Heart right ventricle (tissue), 16 donors: ENCODE measurements around the gene TULP4. TPM values are rescaled to one million over a fixed set of nuclear protein-coding genes. Genes with fewer than 3 reads are reported as not detected.

Experiments
- ATAC-seq, 8 donors: fragments of 200-7000 bp; cut with Tn5 transposase; one replicate each; pipeline ENCODE4 v1.9.1; 2020; ENCODE audit warnings: mild to moderate bottlenecking in 8 of 8, moderate library complexity in 8 of 8, moderate number of reproducible peaks in 1 of 8
- DNase-seq, 2 donors: peaks; one replicate each; pipeline ENCODE4 v3.0.0-alpha.2; 2020
- H3K27ac ChIP-seq, 10 donors: fragments of 200-600 bp; sonication (generic) in 2 of 10; one replicate each; pipeline versions ENCODE4 v1.5.0 to v1.8.0; 2020 to 2022; ENCODE audit warnings: mild to moderate bottlenecking in 3 of 10
- H3K27me3 ChIP-seq, 7 donors: fragments of 200-600 bp; one replicate each; pipeline ENCODE4 v1.8.0; 2021 to 2022; ENCODE audit warnings: mild to moderate bottlenecking in 2 of 7
- H3K36me3 ChIP-seq, 9 donors: fragments of 200-600 bp; sonication (generic) in 1 of 9; one replicate each; pipeline versions ENCODE4 v1.5.0 to v1.8.0; 2020 to 2022; ENCODE audit warnings: mild to moderate bottlenecking in 2 of 9
- H3K4me1 ChIP-seq, 9 donors: fragments of 200-600 bp; sonication (generic) in 1 of 9; one replicate each; pipeline versions ENCODE4 v1.5.0 to v1.8.0; 2020 to 2022; ENCODE audit warnings: mild to moderate bottlenecking in 4 of 9
- H3K4me3 ChIP-seq, 10 donors: fragments of 200-600 bp; sonication (generic) in 2 of 10; one replicate each; pipeline versions ENCODE4 v1.5.0 to v1.8.0; 2020 to 2022; ENCODE audit warnings: mild to moderate bottlenecking in 7 of 10, moderate library complexity in 2 of 10
- H3K9me3 ChIP-seq, 11 donors: fragments of 200-600 bp in 10 of 11; sonication (generic) in 2 of 11; one replicate each; pipeline versions ENCODE4 v1.5.0 to v1.8.0; 2013 to 2022; ENCODE audit warnings: mild to moderate bottlenecking in 2 of 11, control low read depth in 1 of 11, moderate library complexity in 1 of 11
- WGBS, 2 donors: extraction: QIAGEN DNeasy Blood & Tissue Kit; methylation state at CpG; one replicate each; pipeline ENCODE4 v1.1.7; 2013; ENCODE audit warnings: inconsistent platforms in 1 of 2; 5-methylcytosine and 5-hydroxymethylcytosine counted together
- intact Hi-C, 10 donors: fragments of 100-400 bp; cut with DNase I; formaldehyde crosslinking; loops; one replicate each; pipeline versions ENCODE4 v1.11.1 to v1.14.2; 2022
- polyA plus RNA-seq, 2 donors: library from polyadenylated mRNA; stranded (reverse); fragments of 200-250 nt; gene quantifications; one replicate each; pipeline ENCODE4 v1.2.3, GENCODE V29; 2013
- total RNA-seq, 10 donors: library from RNA; stranded (reverse); fragmentation: NEBNext Ultra II Directional in 3 of 10; extraction: Animal tissue kit (Norgen Biotek cat#: 25700) in 3 of 10; gene quantifications; one replicate each; pipeline versions ENCODE4 v1.2.1 to v1.2.4, GENCODE V29; 2021 to 2023
- TF ChIP-seq, protein P1 (sequence below), 9 donors: fragments of 200-600 bp; sonication (generic) in 2 of 9; IDR thresholded peaks; one replicate each; pipeline versions ENCODE4 v1.5.0 to v1.8.0; 2021 to 2022; ENCODE audit warnings: antibody characterized with exemption in 9 of 9, mild to moderate bottlenecking in 5 of 9, moderate library complexity in 1 of 9
- donor health status: Arrhythmogenic right ventricular cardiomyopathy.
- donor health status: ischemic (EF 13 %, LVEDD 7.1; RV severe dilation, severe dysfunction).
- donor health status: healthy with polysubstance abuse.
- donor health status: DM: no; HTN: yes; CAD: no.
- donor health status: DM: no; HTN: no; CAD: no.
- donor health status: ischemic (EF 25% LVEDD 6.9; RV normal size, moderate dysfunction).
- donor health status: ischemic (EF 25% LVEDD 5.7; RV mildly dilated, moderate dysfunction).
- donor health status: healthy.
- donor health status: DM: yes; HTN: yes; CAD: no.
- donor health status: Ischemic cardiomyopathy.
- donor health status: ischemic (EF 35%, LVEDD 5.7; RV mildly dilated, moderate dysfunction).
- donor health status: nonischemic (EF 11% LVEDD 7.7; RV severe dilation, severe dysfunction).
- donor health status: DM: yes; HTN: yes; CAD: no.
- donor health status: PGD.
- donor health status: ischemic (EF 29% LVEDD 5.4; RV normal size, mild dysfunction).
- donor health status: nonischemic (EF 23%, LVEDD 6.1; RV moderate dilation, normal function).

Gene TULP4
- total and polyA plus RNA-seq, 12 donors = 2.1 to 127 (median 99.2) TPM

DNA sequence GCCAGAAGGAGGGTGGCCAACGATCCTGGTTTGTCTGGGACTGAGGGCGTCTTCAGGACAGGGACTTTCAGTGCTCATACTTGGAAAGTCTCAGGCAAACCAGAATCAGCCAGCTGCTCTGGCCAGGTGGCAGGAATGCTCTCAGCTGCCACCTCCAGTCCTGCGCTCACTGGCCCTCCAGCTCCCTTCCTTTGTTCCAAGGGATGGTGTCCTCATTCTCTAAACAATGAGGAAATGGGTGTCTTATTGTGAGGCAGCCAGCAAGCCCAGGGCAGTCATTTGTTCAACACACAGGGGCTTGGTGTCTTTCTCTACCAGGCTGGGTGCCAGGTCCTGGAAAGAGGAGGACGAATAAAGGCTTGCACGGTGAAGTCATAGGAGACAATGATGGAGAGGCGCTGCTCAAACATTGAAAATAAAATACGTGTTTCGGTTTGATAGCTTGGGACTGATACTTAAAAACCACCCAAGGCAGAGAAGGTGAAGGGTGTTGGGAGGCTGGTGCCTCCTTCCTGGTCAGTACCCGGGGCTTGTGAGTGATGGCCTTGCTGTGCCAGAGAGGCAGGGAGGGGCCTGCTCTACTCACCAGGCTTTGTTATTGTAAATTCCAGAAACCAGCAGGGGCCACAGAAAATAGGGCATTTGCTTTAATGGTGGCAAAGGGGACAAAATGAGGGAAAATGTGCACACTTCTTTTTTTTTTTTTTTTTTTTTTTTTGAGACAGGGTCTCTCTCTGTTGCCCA is 236.3 kb downstream of the TULP4 start:
- WGBS, 2 donors = 75 to 82% methylated on average over 9 of the region's 9 CpGs
- TF ChIP-seq, protein P1, sequence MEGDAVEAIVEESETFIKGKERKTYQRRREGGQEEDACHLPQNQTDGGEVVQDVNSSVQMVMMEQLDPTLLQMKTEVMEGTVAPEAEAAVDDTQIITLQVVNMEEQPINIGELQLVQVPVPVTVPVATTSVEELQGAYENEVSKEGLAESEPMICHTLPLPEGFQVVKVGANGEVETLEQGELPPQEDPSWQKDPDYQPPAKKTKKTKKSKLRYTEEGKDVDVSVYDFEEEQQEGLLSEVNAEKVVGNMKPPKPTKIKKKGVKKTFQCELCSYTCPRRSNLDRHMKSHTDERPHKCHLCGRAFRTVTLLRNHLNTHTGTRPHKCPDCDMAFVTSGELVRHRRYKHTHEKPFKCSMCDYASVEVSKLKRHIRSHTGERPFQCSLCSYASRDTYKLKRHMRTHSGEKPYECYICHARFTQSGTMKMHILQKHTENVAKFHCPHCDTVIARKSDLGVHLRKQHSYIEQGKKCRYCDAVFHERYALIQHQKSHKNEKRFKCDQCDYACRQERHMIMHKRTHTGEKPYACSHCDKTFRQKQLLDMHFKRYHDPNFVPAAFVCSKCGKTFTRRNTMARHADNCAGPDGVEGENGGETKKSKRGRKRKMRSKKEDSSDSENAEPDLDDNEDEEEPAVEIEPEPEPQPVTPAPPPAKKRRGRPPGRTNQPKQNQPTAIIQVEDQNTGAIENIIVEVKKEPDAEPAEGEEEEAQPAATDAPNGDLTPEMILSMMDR (IDR thresholded peaks at IDR 0.05) = no peak
- intact Hi-C loops = no loop called here
- no peaks in the 10 kb centered on the region for H3K9me3 ChIP-seq
- ATAC-seq = no peak
- no peak overlapping the region for H3K27ac ChIP-seq
- no peaks in the 10 kb centered on the region for H3K4me1 ChIP-seq
- DNase-seq = no peak
- no peak overlapping the region for H3K4me3 ChIP-seq
- no peaks in the 10 kb centered on the region for H3K36me3 ChIP-seq
- H3K27me3 ChIP-seq = peaks cover 0 to 5% (median 0%) of the 10 kb centered on the region in 7 donors

DNA sequence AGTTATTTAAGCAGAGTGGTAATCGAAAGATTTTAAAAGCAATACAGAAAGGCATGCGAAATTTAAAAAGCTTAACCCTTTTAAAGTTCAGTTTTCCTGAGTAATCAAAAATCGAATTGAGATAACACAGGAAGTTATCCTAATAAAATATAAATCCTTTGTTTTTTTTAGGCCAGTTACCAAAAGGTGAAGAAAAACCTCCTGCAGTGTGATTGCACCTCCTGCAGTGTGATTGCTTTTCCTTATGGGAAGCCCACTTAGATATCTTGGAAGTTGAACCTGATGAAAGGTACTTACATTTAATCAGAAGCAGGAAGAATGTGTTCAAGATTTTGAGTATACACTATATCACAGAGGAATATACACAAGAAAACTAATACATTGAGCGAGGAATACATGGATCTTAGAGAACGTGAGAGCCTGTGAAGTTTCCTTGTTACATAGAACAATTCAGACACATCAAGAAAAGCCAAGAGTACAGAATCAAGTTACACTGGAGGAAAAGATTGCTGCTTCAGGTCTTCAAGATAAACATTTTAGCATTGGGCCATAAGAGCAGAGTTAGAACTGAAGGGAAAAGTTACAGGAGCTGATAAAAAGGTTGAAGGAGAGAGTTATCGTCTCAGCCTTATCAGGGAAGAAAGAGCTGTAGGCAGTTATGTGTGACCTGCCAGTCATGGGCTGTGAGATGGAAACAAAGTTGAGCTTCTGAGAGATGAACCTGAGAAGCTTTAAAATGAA is 240.0 kb downstream of the TULP4 start:
- Histone ChIP-seq H3K4me1 (peaks cover 0 to 10% (median 0%) of the 10 kb centered on the region in 9 donors), H3K27me3 (peaks cover 0 to under 1% (median 0%) of the 10 kb centered on the region in 7 donors), H3K36me3 (no peaks in the 10 kb centered on the region), H3K9me3 (no peaks in the 10 kb centered on the region), H3K4me3 (no peak overlapping the region), H3K27ac (no peak overlapping the region)
- intact Hi-C loops = no loop called here
- 70 to 71% methylated on average over 6 of the region's 6 CpGs for WGBS, 2 donors
- TF ChIP-seq, protein P1 (IDR thresholded peaks at IDR 0.05) = no peak
- ATAC-seq (no peak), DNase-seq (no peak)

DNA sequence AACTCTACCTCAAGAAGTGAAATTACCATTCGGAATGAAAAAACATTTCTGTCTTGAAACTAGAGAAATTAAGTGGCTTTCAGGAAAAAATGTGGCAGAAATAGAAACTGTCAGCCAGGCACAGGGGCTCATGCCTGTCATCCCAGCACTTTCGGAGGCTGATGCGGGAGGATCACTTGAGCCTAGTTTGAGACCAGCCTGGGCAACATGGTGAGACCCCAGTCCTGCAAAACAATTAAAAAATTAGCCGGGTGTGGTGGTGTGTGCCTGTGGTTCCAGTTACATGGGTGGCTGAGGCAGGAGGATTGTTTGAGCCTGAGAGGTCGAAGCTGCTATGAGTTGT is 240.5 kb downstream of the TULP4 start:
- Histone ChIP-seq H3K4me3 (no peak overlapping the region), H3K27ac (no peak overlapping the region), H3K9me3 (no peaks in the 10 kb centered on the region), H3K36me3 (no peaks in the 10 kb centered on the region), H3K27me3 (no peaks in the 10 kb centered on the region), H3K4me1 (peaks cover 0 to 10% (median 0%) of the 10 kb centered on the region in 9 donors)
- WGBS, 2 donors = 88% methylated on average over 5 of the region's 5 CpGs
- TF ChIP-seq, protein P1 (IDR thresholded peaks at IDR 0.05) = no peak
- ATAC-seq = no peak
- intact Hi-C loops = no loop called here
- no peak for DNase-seq

DNA sequence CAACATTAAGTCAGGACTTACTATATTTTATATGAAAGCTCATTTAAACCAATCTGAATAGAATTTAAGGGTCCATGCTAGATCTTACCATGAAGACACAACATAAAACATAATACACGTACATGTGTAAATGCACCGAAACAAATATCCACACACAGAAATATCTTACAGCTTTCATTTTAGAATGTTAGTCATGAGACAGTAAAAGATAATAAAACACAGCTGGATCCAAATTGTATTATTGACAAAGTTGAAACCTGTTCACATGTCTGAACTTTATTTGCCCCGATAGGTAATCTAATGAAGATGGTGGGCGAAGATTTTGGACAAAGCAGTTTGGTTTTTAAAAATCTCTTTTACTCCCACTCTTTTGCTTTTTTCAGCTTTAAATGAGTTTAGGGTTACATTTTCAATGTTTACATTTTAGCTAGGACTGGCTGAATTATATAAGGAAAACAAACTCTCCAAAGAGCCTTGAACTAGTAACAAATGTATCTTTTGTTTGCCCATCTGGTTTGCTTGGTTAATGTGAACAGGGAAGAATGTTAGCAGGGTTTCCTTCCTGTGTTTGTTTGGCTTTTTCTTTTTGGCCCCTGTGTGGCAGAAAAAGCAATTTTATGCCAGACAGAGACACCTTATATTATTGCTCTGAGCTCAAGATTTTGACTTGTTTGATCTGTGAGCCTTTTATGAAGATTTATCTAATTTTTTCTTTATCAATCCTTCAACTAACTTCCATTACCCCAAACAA is 242.5 kb downstream of the TULP4 start:
- ATAC-seq = no peak
- Histone ChIP-seq H3K4me3 (no peak overlapping the region), H3K4me1 (peaks cover 0 to 16% (median 5%) of the 10 kb centered on the region in 9 donors), H3K27ac (peak overlapping the region in 1 of 10 donors; percentile 43), H3K36me3 (no peaks in the 10 kb centered on the region), H3K27me3 (no peaks in the 10 kb centered on the region), H3K9me3 (no peaks in the 10 kb centered on the region)
- TF ChIP-seq, protein P1 (IDR thresholded peaks at IDR 0.05) = no peak
- 93 to 97% methylated on average over 4 of the region's 4 CpGs for WGBS, 2 donors
- intact Hi-C loops = no loop called here
- DNase-seq = no peak
